HG03558 (cell line): ENCODE measurements around the gene STAMBPL1.
"Not testable (repeated sequence)": the region's sequence is repeated elsewhere in the genome, so short reads cannot be mapped to it uniquely, and the experiment has no call there.

Experiments
- ATAC-seq: cut with Tn5 transposase; IDR thresholded peaks from one replicate; pipeline ENCODE4 v1.9.1; 2021; ENCODE audit warnings: moderate number of reproducible peaks; ENCODE audit not compliant: unreplicated experiment; ENCODE audit errors: extremely low read depth

The STAMBPL1 gene

DNA sequence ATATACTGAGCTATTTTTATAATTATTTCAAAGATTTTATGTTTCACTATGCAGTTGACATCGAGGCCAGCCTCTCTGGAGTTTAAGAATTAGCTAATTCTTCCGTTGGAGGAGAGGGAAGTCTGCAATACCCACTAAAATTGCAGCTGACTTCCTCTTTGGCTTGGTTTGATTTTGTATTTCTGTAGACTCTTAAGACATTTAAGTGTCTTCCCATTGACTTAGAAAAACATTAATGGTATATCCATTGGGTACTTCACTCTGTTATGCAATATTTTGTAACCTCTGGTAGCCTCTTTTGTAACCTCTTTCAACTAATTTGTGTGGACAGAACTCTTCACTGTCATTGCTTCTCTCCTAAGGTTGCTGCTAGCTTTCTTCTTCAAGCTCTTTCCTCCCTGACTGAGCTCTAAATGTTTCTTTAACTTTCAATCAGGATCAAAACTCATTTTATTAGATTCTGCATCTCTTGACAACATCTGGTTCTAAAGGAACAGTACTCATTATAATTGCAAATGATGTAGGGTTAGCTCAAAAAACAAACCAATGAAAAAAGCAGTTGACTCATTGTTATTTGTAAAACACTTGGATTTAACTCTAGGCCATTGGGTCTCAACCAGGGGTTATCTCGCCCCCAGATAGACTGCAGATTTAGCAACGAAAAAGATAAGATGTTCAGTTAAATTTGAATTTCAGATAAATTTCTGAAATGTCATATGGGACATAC is 26.7 kb upstream of the STAMBPL1 start:
- no peak for ATAC-seq

DNA sequence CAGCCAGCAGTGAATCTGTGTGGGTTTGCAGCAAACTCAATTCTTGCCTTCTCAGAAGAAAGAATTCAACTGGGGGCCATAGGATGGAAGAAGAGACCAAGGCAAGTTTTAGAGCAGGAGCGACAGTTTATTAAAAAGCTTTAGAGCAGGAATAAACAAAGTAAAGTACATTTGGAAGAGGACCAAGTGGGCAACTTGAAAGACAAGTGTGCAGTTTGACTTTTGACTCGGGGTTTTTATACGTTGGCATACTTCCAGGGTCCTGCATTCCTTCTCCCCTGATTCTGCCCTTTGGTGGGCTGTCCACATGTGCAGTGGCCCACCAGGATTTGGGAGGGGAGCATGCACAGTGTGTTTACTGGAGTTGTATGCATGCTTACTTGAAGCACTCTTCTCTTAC is 25.4 kb upstream of the STAMBPL1 start:
- no peak for ATAC-seq

DNA sequence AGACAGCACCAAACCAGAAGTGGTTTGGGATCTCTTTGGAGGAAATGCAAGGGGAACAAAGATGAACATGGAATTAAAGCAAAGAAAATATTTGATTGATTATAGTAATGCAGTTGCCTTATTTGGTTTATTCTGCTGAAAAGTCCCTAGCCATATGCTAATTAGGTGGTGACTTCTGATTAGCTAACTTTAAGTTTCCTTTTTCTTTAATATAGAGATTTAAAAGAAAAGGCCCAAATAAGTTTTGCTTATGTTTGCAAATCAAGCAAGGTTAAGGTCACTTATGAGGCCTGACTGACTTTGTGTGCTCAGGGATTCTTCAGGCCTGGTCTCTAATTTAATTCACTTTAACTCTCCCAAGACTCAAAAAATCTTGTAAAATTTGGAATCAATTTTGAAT is 22.2 kb upstream of the STAMBPL1 start:
- ATAC-seq: no peak

DNA sequence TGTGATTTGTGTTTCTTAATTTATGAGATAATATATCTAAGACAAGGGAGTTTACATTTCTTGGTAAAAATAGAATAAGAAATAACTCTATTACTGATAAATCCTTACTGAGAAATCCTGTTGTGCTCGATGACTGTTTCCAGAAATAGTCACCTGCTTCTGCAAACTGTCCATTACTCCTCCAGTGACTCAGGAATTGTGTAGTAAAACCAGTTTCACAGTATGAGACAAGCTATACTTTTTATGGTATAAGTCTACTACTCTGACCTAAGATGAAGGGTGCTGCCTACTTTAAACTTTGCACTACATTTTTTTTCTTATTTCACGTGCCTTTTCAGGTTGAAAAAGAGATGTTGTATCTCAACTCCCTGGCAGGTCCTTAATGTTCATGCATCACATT is 21.6 kb upstream of the STAMBPL1 start:
- ATAC-seq: no peak

DNA sequence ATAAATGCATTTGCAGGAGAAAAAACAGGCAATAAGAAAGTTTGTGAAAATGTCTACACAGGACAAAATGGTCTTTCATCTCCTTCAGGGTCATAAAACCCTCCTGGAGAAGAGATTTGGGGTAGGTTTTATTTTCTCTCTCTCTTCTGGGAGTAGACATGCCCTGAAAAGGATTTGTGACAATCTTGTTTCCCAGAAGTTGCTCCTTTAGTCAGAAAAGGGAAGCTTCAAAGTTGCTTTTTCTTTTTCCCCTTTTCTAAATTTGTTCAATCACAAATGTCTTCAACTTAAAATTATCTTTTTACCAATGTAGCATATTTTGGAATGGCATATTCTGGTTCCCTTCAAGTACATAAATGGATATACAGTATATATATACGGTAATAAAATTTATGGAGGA is 19.0 kb upstream of the STAMBPL1 start:
- no peak for ATAC-seq

DNA sequence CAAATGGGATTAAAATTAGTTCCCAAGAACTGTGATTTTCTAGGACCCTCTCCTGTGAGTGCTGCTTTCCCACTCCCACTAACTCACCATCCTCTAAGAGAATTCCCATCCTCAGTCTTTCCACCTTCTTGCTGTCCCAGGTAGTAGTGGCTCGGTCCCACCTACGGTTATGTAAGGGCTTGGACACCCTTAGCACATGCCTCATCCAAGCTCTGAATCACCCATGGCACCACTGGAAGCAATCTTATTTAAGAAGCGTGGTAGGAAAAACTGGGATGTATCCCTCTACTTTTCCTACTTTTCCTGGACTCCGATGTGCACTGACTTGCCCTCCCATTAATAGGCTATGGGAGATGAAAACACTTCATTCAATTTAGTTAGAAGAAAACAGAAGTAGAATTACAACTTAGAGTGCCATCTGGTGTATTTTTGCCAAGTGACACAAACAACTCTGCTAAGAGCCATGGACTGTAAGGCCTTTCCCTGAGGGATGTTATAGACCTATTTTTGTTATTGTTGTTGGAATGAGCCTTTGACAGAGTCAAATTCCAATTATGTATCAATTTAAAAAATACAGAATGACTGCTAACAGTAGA is 14.7 kb upstream of the STAMBPL1 start:
- ATAC-seq: no peak

DNA sequence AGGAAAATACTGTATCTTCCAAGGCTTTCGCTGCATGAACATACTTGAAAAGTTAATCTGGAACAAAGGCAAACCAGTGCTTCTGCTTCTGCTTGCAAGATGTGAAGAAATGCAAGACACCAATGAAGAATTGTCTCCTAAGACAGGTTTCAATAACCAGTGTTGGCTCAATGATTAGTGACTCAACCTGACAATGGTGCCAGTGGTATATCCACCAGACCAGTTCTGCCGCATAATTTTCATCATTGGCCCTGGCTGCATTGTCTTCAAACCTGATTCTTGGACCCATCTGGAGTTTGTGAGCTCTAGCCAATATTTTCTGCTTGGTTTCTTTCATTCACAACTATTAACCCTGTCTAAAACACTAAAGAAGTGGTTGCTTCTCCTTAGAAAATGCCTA is 13.6 kb upstream of the STAMBPL1 start:
- ATAC-seq: no peak

DNA sequence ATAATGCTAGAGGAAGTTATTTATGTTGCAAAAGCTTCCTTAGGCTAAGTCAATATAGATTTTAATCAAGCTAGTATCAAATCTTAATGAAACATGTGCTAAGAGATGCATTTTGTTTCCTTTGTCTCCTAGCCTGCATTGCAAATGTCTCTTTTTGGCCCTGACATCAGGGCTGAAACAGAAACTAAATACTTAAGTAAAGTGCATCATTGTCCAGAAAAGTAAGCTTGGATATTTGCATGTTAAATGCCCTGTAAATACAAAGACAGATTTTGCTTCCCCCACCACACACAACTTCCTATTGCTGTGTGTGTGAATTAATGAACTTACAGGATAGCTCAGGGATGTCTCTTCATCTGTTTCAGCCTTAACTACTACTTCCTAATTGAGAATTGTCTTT is 10.0 kb upstream of the STAMBPL1 start:
- ATAC-seq: no peak

DNA sequence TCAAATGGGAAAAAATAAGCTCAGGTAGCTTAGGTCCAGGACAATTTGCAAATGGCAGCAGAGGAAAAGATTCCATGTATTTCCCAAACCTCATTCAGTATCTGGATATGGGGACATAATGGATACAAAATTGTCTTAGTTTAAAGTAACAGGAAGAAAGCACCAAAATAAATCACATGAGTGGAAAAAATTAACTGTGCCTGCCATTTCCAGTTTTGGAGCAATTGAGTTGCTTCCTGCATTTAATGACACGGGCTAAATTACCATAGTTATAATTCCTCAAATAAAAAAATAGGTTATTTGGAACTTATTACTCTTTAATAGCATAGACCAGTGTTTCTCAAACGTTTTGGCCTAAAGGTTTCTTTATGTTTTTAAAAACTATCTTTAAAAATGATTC is 6.3 kb upstream of the STAMBPL1 start:
- no peak for ATAC-seq

DNA sequence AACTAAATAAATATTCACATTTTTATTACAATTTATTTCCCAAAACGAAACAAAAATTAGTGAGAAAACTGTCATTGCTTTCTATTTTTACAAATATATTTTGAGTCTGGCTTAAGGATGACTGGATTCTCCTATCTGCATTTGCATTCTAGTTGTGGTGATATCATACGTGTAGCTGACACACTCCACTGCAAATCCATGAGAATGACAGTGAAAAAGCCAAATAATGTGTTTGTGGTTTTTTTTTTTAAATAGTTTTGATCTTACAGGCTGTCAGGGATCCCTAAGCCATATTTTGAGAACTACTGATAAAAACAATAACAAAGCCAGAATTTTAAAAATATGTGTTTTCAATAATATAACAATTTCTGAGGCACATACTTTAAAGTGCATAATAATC is 5.8 kb upstream of the STAMBPL1 start:
- ATAC-seq: no peak

DNA sequence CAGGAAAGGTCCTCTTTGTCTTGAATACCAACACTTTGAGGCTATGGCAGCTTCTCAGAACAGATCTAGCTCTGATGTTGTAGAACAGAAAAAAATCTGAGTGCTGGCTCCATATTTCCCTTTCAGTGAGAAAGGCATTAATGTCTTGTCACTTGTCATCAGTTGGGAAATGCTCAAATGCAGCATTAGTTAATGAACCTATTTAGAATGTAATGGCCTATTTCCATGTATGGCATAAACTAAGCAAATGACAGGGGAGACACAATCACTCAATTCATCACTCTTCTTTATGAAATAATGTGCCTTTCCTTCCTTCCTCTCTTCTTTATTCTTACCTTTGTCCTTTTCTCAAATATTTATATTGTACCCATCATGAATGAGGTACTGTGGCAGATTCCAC is 5.0 kb upstream of the STAMBPL1 start:
- no peak for ATAC-seq

DNA sequence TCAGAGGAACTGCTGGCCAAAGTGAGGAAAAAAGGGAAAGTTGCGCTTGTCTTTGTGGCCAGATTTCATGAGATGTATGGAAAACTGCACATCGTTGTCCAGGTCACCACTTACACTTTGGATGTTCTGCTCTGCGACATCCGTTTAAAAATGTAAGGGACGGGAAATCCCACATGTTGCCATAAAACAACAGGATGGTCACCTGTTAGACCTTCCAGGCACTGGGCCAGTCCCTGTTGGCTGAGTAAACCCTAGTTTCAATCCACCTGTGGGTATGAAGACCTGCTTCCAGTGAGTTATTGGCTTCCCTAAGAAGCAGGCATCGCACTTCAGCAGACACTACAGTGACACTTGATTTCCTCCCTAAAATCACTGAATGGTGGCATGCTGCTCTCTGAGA is 2.7 kb upstream of the STAMBPL1 start:
- no peak for ATAC-seq

DNA sequence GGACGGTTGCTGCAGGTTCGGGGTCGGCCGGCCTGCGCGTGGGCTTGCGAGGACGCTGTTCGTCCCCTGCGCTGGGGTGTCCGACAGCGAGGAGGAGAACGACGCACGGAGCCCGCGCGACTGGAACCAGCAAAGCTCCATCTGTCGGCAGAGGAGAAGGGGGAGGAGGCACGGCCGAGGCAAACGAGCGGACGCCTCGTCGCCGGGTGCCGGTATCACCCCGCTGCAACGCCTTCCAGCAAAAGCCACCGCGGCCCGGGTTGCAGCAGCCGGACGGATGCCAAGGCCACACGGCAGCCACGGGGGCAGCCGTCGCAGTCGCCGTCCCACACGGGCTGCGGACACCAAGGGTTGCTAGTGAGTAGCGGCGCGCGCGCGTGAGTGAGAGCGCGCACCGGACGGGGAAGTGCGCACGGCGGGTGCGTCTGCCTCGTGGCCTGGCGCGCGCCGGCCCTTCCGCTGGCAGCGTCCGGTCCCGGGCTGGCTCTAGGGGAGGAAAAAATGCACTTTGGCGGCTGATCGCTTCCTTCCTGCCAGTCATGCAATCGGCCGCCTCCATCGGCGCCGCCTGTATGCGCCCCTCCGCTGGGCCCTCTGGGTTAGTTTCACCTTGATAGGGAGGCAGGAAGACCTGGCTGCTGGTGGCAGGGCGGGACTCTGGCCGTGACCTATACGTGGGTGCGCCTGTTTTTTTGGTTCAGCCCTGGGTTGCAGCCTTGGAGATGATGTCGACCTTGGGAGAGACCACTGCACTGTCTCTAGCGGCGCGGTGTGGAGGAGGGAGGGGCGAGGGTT is 434 bp downstream of the STAMBPL1 start:
- peak; percentile 44 for ATAC-seq

DNA sequence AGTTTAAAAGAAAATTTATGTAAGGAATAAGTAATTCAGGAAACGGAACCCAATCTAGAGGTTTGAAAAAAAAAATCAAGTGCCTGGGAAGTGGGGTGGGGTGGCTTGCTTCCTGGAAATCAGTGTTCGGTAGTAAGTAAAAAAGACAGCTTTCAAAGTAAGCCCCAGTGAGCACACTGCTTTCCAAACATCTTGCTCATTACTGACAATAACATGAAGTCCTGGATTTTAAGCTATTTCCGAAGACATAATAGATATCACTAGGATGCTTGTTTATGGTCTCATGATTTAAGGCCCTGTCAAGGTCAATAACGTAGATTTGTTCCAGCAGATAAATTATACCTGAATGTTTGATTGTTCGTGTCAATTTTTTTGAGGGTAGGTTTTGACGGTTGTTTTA is 1.3 kb downstream of the STAMBPL1 start:
- ATAC-seq: no peak

DNA sequence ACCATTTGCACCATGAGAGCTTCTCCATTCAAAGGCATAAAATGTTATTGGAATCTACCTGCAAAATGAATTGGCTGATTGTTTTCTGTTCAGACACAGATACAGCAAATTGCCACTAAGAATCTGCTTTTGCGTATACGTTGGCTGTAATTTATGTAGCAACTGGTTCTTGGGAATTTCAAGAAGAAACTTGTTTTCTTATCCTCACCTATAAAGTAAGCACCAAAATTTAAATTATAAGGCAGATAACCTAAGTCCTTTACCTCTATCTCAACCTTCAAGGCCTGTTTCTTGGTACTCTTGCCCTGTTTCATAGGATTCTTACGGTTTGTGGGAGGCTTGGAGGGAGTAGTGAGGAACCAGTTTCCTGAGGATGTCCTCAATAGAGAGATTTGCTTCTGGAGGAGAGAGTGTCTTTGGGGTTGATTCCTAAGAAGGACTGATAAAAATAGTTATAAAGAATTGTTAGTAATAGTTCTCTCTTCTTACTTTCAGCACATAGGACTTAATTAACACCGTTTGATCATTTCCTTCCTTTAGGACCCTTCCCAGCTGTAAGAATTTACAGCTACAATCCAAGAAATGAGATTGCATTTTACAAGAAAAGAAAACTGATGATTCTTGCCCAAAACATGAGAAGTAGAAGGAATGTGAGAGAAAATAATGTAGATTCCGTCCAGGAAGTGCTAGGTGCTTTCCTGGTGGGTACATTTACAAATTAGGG is 2.0 kb downstream of the STAMBPL1 start:
- no peak for ATAC-seq

DNA sequence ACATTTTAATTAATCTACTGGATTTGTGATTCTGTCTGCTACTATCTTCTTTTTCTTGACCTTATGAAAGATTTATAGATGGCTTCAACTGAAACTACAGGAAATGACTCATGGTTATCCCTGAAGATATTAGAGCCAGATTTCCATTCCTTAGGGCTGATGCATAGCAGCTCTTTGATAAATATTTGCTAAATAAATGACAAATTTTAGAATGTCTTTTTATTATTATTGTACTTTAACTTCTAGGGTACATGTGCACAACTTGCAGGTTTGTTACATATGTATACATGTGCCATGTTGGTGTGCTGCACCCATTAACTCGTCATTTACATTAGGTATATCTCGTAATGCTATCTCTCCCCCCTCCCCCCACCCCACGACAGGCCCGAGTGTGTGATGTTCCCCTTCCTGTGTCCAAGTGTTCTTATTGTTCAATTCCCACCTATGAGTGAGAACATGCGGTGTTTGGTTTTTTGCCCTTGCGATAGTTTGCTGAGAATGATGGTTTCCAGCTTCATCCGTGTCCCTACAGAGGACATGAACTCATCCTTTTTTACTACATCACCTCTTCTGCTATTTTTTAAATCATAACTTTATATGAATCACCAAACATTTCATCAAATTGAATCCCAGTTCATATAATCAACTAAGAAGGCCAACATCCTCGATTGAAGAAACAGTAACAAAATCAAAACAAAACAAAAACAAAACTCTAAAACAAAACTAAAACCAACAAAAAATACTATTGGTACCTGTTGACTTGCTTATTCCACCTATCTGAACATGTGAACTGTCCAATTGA is 2.8 kb downstream of the STAMBPL1 start:
- ATAC-seq: not testable (repeated sequence)

DNA sequence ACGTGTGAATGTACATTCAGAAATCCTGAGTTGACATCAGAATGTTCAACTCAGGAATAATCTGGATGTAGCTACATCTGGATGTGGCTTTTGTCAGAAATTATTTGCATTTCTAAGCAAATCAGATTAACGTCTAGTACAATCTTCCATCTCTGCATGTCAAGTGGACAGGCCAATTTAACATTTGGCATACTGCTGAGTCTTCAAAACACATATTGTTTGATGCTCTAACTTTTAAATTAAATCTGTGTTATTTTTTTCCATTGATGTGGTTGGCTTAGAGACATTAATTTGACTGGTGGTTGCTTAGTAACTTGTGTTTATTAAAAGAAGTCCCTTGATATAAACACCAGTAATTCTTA is 3.4 kb downstream of the STAMBPL1 start:
- no peak for ATAC-seq

DNA sequence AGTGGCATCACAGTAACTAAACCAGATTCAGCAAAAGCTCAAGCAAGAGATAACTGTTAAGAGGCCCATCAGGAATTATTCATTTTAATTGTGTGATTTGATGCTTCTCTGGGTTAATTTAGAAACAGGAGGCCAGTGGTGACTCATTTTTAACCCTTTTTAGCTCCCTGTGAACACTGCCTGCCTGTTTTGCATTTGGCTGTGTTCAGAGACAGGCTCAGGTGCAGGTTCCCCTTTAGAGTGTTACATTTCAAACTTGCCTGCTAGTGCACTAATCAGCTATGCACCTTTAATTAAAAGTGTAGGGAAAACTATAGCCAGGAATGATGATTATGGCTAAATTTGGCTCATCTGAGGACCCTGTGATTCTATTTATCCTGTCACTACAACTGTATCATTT is 6.5 kb downstream of the STAMBPL1 start:
- no peak for ATAC-seq

DNA sequence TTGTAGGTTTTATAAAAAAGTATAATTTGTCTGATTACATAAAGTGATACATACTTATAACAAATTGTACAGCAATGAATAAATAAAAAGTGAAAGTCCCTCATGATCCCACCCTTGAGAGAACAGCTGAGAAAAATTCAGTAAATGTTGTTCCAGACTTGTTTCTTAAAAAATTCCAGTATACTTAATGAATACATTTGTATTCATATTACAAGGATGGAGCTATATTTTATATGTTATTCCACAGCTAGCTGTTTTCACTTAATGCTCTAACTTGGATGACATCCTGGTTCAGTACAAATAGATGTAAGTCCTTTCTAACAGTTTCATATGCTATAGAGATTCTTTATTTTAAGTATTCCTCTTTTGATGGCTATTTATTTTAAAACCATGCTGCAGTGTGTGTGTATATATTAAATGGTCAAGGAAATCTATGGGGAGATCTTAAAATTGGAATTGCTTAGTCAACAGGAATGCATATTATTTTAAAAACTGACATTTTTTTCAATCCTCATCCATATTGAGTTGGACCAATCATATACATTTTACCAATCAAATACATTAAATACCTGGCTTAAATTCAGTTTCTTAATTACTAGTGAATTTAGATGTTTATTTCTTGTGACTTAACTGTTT is 8.9 kb downstream of the STAMBPL1 start:
- ATAC-seq: no peak
